HCEC 1CT (cell line): ENCODE data around the gene DGKE.

Experiments
- DNase-seq: peaks from one replicate; pipeline ENCODE4 v3.0.0-alpha.2; 2017

The DGKE gene

GRCh38 chr17:56817066-56817465 is 16.9 kb upstream of the DGKE start:
- no peak for DNase-seq

GRCh38 chr17:56819030-56819429 is 14.9 kb upstream of the DGKE start:
- DNase-seq, result no peak

- peak; percentile 53 for DNase-seq
Measured at GRCh38 chr17:56819431-56820145, 14.4 kb upstream of the DGKE start.

GRCh38 chr17:56820207-56820606 is 13.7 kb upstream of the DGKE start:
- DNase-seq, result no peak

- DNase-seq, result no peak
Measured at GRCh38 chr17:56821847-56822534, 12.0 kb upstream of the DGKE start.

GRCh38 chr17:56822725-56823124 is 11.2 kb upstream of the DGKE start:
- DNase-seq, result no peak

- no peak for DNase-seq
Measured at GRCh38 chr17:56823848-56824247, 10.1 kb upstream of the DGKE start.

- DNase-seq, result no peak
Measured at GRCh38 chr17:56824503-56824902, 9.4 kb upstream of the DGKE start.

- no peak for DNase-seq
Measured at GRCh38 chr17:56826611-56827414, 7.1 kb upstream of the DGKE start.

GRCh38 chr17:56830726-56831368 is 3.1 kb upstream of the DGKE start:
- DNase-seq, result no peak

GRCh38 chr17:56831369-56832095 is 2.4 kb upstream of the DGKE start:
- DNase-seq, result no peak

- DNase-seq, result no peak
Measured at GRCh38 chr17:56832446-56832845, 1.5 kb upstream of the DGKE start.

- DNase-seq, result peak; percentile 80
Measured at GRCh38 chr17:56833057-56833808, 718 bp upstream of the DGKE start.

GRCh38 chr17:56834380-56835263 is 671 bp downstream of the DGKE start:
- no peak for DNase-seq

GRCh38 chr17:56835264-56835585 is 1.3 kb downstream of the DGKE start:
- no peak for DNase-seq

GRCh38 chr17:56838687-56839086 is 4.7 kb downstream of the DGKE start:
- no peak for DNase-seq

- no peak for DNase-seq
Measured at GRCh38 chr17:56842577-56842976, 8.6 kb downstream of the DGKE start.

- no peak for DNase-seq
Measured at GRCh38 chr17:56845934-56846333, 12.0 kb downstream of the DGKE start.

- no peak for DNase-seq
Measured at GRCh38 chr17:56847106-56847505, 13.2 kb downstream of the DGKE start.

GRCh38 chr17:56849131-56849530 is 15.2 kb downstream of the DGKE start:
- DNase-seq, result no peak

GRCh38 chr17:56850591-56850990 is 16.6 kb downstream of the DGKE start:
- DNase-seq, result no peak
